Thyroid gland (tissue), 4 donors: ENCODE data around the gene SUGCT. TPM values are rescaled to one million over a fixed set of nuclear protein-coding genes. Genes with fewer than 3 reads are reported as not detected.

Experiments
- DNase-seq, 2 donors: peaks; one replicate each; pipeline ENCODE4 v3.0.0-alpha.2; 2019
- H3K27ac ChIP-seq, 3 donors: fragments of 200-600 bp; sonication (generic); 1 replicate in 2 of 3; 2 replicates in 1 of 3; pipeline ENCODE4 v1.5.1; 2016 to 2019; ENCODE audit warnings: mild to moderate bottlenecking in 1 of 3, moderate library complexity in 1 of 3
- H3K27me3 ChIP-seq: fragments of 200-600 bp; sonication (generic); one replicate; pipeline ENCODE4 v1.5.1; 2019
- H3K36me3 ChIP-seq, 2 donors: fragments of 200-600 bp; sonication (generic); one replicate each; pipeline ENCODE4 v1.5.1; 2016 to 2019
- H3K4me1 ChIP-seq, 2 donors: fragments of 200-600 bp; sonication (generic); one replicate each; pipeline ENCODE4 v1.5.1; 2017 to 2019
- H3K4me3 ChIP-seq, 3 donors: fragments of 200-600 bp; sonication (generic); replicated peaks in 1 of 3; 1 replicate in 2 of 3; 2 replicates in 1 of 3; pipeline ENCODE4 v1.5.1; 2016; ENCODE audit warnings: mild to moderate bottlenecking in 1 of 3
- H3K9me3 ChIP-seq: fragments of 200-600 bp; sonication (generic); one replicate; pipeline ENCODE4 v1.5.1; 2017
- CTCF ChIP-seq, 6 experiments: fragments of 200-600 bp in 3 of 6; fragments of 450-650 bp in 3 of 6; sonication (generic) in 3 of 6; IDR thresholded peaks; one replicate each; pipeline ENCODE4 v1.5.1; 2016 to 2019; ENCODE audit warnings: antibody characterized with exemption in 6 of 6, mild to moderate bottlenecking in 2 of 6, inconsistent platforms in 1 of 6, moderate library complexity in 1 of 6
- POLR2A ChIP-seq, 2 donors: fragments of 450-650 bp; IDR thresholded peaks; one replicate each; pipeline ENCODE4 v1.6.1; 2017; ENCODE audit warnings: antibody characterized with exemption in 2 of 2, mild to moderate bottlenecking in 2 of 2, moderate library complexity in 1 of 2
- WGBS, 2 donors: methylation state at CpG; one replicate each; pipeline ENCODE4 v1.1.5; 2017; 5-methylcytosine and 5-hydroxymethylcytosine counted together
- intact Hi-C: fragments of 100-400 bp; cut with DNase I; formaldehyde crosslinking; loops from one replicate; pipeline ENCODE4 v1.15.1; 2023
- total RNA-seq, 4 donors: library from RNA; depleted of rRNA; stranded (reverse); fragments of >200 nt; gene quantifications; one replicate each; pipeline ENCODE4 v1.2.3, GENCODE V29; 2016

SUGCT gene
- total RNA-seq, 4 donors from 2014 or later: 1.3 to 15.2 (median 3.2) TPM

DNA sequence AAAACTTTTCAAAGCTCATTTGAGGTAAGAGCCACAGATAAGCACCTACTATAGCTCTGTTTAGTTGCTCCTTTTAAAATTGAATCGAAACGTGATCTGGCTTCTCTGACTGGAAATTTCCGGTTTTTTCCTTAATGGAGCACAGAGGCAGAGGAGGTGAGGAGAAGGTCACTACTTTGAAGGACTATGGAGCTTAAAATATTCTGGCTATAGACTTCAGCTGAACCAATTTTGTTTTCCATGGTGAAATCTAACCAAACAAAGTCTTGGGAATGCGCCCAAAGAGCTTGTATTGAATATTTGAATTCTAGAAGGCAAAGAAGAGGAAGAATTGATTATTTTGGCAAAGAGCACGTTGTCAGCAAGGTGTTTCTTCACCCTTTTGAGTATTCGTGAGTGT, 711.1 kb downstream of the SUGCT start:
- no peaks in the 10 kb centered on the region for H3K9me3 ChIP-seq
- H3K4me1 ChIP-seq: no peaks in the 10 kb centered on the region
- no peak overlapping the region for H3K4me3 ChIP-seq
- no peak overlapping the region for H3K27ac ChIP-seq
- TF ChIP-seq POLR2A (IDR thresholded peaks at IDR 0.05) (no peak), CTCF (IDR thresholded peaks at IDR 0.05) (no peak)
- no peaks in the 10 kb centered on the region for H3K27me3 ChIP-seq
- intact Hi-C loops: no loop called here
- DNase-seq: no peak
- no peaks in the 10 kb centered on the region for H3K36me3 ChIP-seq
- 65 to 79% methylated on average over 6 of the region's 6 CpGs for WGBS, 2 donors

GRCh38 chr7:40847921-40848320, 713.1 kb downstream of the SUGCT start:
- TF ChIP-seq POLR2A (IDR thresholded peaks at IDR 0.05): no peak
- TF ChIP-seq CTCF (IDR thresholded peaks at IDR 0.05): no peak
- Histone ChIP-seq H3K9me3 (no peaks in the 10 kb centered on the region), H3K4me3 (no peak overlapping the region), H3K27me3 (no peaks in the 10 kb centered on the region), H3K36me3 (no peaks in the 10 kb centered on the region), H3K4me1 (no peaks in the 10 kb centered on the region), H3K27ac (no peak overlapping the region)
- intact Hi-C loops: no loop called here
- WGBS, 2 donors: 66 to 82% methylated on average over 2 of the region's 2 CpGs
- no peak for DNase-seq

- Histone ChIP-seq H3K27ac (no peak overlapping the region), H3K4me3 (no peak overlapping the region), H3K27me3 (no peaks in the 10 kb centered on the region), H3K36me3 (no peaks in the 10 kb centered on the region), H3K9me3 (no peaks in the 10 kb centered on the region), H3K4me1 (no peaks in the 10 kb centered on the region)
- intact Hi-C loops: no loop called here
- WGBS, 2 donors: 95 to 97% methylated on average over 3 of the region's 3 CpGs
- no peak for TF ChIP-seq POLR2A (IDR thresholded peaks at IDR 0.05)
- no peak for DNase-seq
Measured at GRCh38 chr7:40848541-40849221, 713.9 kb downstream of the SUGCT start.

- intact Hi-C loops: no loop called here
- no peak overlapping the region for H3K4me3 ChIP-seq
- no peaks in the 10 kb centered on the region for H3K4me1 ChIP-seq
- H3K9me3 ChIP-seq: no peaks in the 10 kb centered on the region
- no peak overlapping the region for H3K27ac ChIP-seq
- no peaks in the 10 kb centered on the region for H3K27me3 ChIP-seq
- H3K36me3 ChIP-seq: no peaks in the 10 kb centered on the region
- DNase-seq: no peak
- WGBS, 2 donors: 71 to 80% methylated on average over 3 of the region's 3 CpGs
- TF ChIP-seq POLR2A (IDR thresholded peaks at IDR 0.05) (no peak), CTCF (IDR thresholded peaks at IDR 0.05) (no peak)
Measured at GRCh38 chr7:40850017-40850416, 715.2 kb downstream of the SUGCT start.

- DNase-seq: no peak
- no peak for TF ChIP-seq CTCF (IDR thresholded peaks at IDR 0.05)
- TF ChIP-seq POLR2A (IDR thresholded peaks at IDR 0.05): no peak
- intact Hi-C loops: no loop called here
- Histone ChIP-seq H3K4me3 (no peak overlapping the region), H3K36me3 (no peaks in the 10 kb centered on the region), H3K4me1 (no peaks in the 10 kb centered on the region), H3K27me3 (no peaks in the 10 kb centered on the region), H3K9me3 (no peaks in the 10 kb centered on the region), H3K27ac (no peak overlapping the region)
- whole genome bisulfite sequencing, 2 donors: 95 to 99% methylated on average over 3 of the region's 3 CpGs
Measured at GRCh38 chr7:40851001-40851400, 716.2 kb downstream of the SUGCT start.
